Parathyroid adenoma (tissue), 2 donors: ENCODE data around the gene S100A16.
"Not testable (repeated sequence)": the region's sequence is repeated elsewhere in the genome, so short reads cannot be mapped to it uniquely, and the experiment has no call there.

Experiments
- H2AFZ ChIP-seq: fragments of 300-600 bp; sonication (generic); one replicate; pipeline ENCODE4 v1.7.0; 2017; ENCODE audit warnings: antibody characterized with exemption, mild to moderate bottlenecking
- H3K27ac ChIP-seq: fragments of 300-600 bp; sonication (generic); one replicate; pipeline ENCODE4 v1.7.0; 2017
- H3K27me3 ChIP-seq: fragments of 300-600 bp; sonication (generic); one replicate; pipeline ENCODE4 v1.7.0; 2017; ENCODE audit warnings: low read length; ENCODE audit not compliant: control insufficient read depth, insufficient read depth
- H3K36me3 ChIP-seq: fragments of 300-600 bp; sonication (generic); one replicate; pipeline ENCODE4 v1.7.0; 2017; ENCODE audit warnings: low read length; ENCODE audit not compliant: control insufficient read depth, insufficient read depth
- H3K4me1 ChIP-seq: fragments of 300-600 bp; sonication (generic); one replicate; pipeline ENCODE4 v1.7.0; 2017; ENCODE audit warnings: control low read depth
- H3K4me2 ChIP-seq: fragments of 300-600 bp; sonication (generic); one replicate; pipeline ENCODE4 v1.7.0; 2017; ENCODE audit warnings: low read length
- H3K4me3 ChIP-seq: fragments of 300-600 bp; sonication (generic); one replicate; pipeline ENCODE4 v1.7.0; 2017; ENCODE audit warnings: low read depth, low read length
- H3K79me2 ChIP-seq: fragments of 300-600 bp; sonication (generic); one replicate; pipeline ENCODE4 v1.7.0; 2017; ENCODE audit warnings: control low read depth
- H3K9ac ChIP-seq: fragments of 300-600 bp; sonication (generic); one replicate; pipeline ENCODE4 v1.7.0; 2017; ENCODE audit warnings: mild to moderate bottlenecking
- H3K9me3 ChIP-seq: fragments of 300-600 bp; sonication (generic); one replicate; pipeline ENCODE4 v1.7.0; 2017; ENCODE audit warnings: low read length; ENCODE audit not compliant: control insufficient read depth
- CTCF ChIP-seq: fragments of 300-600 bp; sonication (generic); IDR thresholded peaks from one replicate; pipeline ENCODE4 v1.7.0; 2017; ENCODE audit warnings: antibody characterized with exemption, mild to moderate bottlenecking
- donor health status: primary hyperparathyroidism.

S100A16 gene

DNA sequence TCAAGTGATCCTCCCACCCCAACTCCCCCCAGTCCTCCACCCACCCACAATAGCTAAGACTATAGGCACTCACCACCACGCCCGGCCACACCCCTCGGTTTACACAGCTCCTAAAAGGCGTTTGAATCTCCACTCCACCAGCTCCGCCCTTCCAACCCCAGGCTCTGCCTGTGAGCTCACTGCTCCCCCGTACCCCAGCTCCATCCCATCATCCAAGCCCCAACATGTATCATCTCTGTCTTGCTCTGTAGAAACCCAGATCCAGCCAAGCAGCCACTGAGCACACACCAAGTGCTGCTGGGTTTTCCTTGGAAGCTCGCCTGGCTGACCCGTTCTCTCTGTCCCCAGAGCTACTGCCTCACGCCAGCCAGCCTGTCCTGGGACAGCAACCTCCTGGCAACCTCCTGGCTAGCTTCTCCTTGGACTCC lies 35.3 kb downstream of the S100A16 start:
- Histone ChIP-seq H3K4me1 (no peaks in the 10 kb centered on the region), H3K36me3 (no peaks in the 10 kb centered on the region), H3K27ac (no peak overlapping the region), H3K4me3 (no peak overlapping the region), H3K27me3 (no peaks in the 10 kb centered on the region), H3K9me3 (no peaks in the 10 kb centered on the region), H2AFZ (no peak overlapping the region), H3K9ac (no peak overlapping the region), H3K4me2 (no peak overlapping the region), H3K79me2 (no peaks in the 10 kb centered on the region)
- TF ChIP-seq CTCF, result no peak

DNA sequence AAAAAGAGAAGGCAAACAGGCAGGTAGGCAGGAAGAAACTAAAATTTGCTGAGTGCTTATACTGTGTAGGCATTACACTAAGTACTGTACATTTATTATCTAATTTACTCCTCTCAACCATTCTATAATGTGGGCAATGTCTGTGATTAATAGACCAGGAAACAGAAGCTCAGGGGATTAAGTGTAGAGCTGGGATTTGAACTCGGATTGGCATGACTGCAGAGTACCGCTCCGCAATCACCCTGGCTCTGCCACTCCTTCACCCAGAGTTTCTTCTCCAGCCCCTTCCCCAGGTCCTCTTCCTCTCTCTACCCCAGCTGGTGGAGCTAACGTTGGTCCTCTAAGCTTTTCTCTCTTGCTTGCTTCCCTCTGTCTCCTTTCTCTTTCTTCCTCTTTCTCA lies 35.8 kb downstream of the S100A16 start:
- Histone ChIP-seq H3K27me3 (no peaks in the 10 kb centered on the region), H2AFZ (no peak overlapping the region), H3K4me2 (no peak overlapping the region), H3K9ac (no peak overlapping the region), H3K4me3 (no peak overlapping the region), H3K27ac (no peak overlapping the region), H3K36me3 (no peaks in the 10 kb centered on the region), H3K4me1 (no peaks in the 10 kb centered on the region), H3K9me3 (no peaks in the 10 kb centered on the region), H3K79me2 (no peaks in the 10 kb centered on the region)
- no peak for TF ChIP-seq CTCF

DNA sequence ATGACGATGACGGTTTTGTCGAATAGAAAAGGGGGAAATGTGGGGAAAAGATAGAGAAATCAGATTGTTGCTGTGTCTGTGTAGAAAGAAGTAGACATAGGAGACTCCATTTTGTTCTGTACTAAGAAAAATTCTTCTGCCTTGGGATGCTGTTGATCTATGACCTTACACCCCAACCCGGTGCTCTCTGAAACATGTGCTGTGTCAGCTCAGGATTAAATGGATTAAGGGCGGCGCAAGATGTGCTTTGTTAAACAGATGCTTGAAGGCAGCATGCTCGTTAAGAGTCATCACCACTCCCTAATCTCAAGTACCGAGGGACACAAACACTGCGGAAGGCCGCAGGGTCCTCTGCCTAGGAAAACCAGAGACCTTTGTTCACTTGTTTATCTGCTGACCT lies 37.4 kb downstream of the S100A16 start:
- not testable (repeated sequence) for H2AFZ ChIP-seq, H3K4me1 ChIP-seq, H3K27ac ChIP-seq, H3K27me3 ChIP-seq, H3K4me3 ChIP-seq, H3K79me2 ChIP-seq, H3K4me2 ChIP-seq, H3K9me3 ChIP-seq, H3K36me3 ChIP-seq, H3K9ac ChIP-seq

GRCh38 chr1:153575081-153575491 lies 37.9 kb downstream of the S100A16 start:
- H3K9me3 ChIP-seq, H3K36me3 ChIP-seq, H2AFZ ChIP-seq, H3K27ac ChIP-seq, H3K4me2 ChIP-seq, H3K79me2 ChIP-seq, H3K27me3 ChIP-seq, H3K9ac ChIP-seq, H3K4me1 ChIP-seq, H3K4me3 ChIP-seq: not testable (repeated sequence)

DNA sequence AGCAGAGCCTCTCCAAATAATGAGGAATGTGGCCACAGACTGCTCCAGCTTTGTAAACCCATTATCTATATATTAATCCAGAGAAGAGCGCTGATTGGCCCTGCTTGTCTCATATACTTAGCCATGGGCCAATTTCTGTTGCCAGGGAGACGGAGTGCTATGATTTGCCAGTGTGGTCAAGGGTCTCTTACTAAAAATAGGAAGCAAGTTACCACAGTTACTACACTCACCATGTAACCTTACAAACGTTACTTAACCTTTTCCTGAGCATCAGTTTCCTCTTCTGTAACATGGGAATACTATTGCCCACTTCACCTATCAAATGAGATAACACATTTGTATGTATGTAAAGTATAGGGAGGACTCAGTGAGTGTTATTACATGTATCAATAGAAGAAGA lies 39.6 kb downstream of the S100A16 start:
- no peaks in the 10 kb centered on the region for H3K36me3 ChIP-seq
- no peaks in the 10 kb centered on the region for H3K9me3 ChIP-seq
- no peak for TF ChIP-seq CTCF
- H3K4me2 ChIP-seq, result no peak overlapping the region
- no peaks in the 10 kb centered on the region for H3K27me3 ChIP-seq
- H2AFZ ChIP-seq, result no peak overlapping the region
- no peaks in the 10 kb centered on the region for H3K79me2 ChIP-seq
- H3K27ac ChIP-seq, result no peak overlapping the region
- no peak overlapping the region for H3K4me3 ChIP-seq
- H3K4me1 ChIP-seq, result no peaks in the 10 kb centered on the region
- no peak overlapping the region for H3K9ac ChIP-seq

DNA sequence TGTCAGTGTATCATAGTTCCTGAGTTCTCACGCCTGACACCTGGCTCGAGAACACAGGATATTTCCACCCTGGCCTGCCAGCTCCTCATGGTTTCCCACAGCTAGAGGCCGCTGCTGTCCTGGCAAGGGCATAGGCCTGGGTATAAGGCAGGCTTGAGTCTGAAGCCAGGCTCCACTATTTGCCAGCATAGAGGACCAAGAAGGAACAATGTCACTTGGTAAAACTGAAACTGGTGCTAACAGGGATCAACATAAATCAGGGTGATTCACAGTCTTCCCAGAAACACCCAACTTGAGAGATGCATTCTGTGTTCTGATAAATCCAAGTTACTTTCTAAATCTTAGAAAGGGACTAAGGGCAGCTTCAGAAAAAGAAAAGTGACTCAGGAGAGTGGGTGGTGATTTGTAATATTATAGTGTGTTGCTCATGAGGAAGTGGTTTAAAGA lies 40.3 kb downstream of the S100A16 start:
- peak overlapping the region; percentile 28 for H3K9ac ChIP-seq
- peak overlapping the region; percentile 24 for H3K27ac ChIP-seq
- TF ChIP-seq CTCF, result peak; percentile 84
- no peaks in the 10 kb centered on the region for H3K9me3 ChIP-seq
- no peaks in the 10 kb centered on the region for H3K36me3 ChIP-seq
- no peaks in the 10 kb centered on the region for H3K4me1 ChIP-seq
- H2AFZ ChIP-seq, result peak overlapping the region; percentile 46
- H3K79me2 ChIP-seq, result no peaks in the 10 kb centered on the region
- H3K4me3 ChIP-seq, result no peak overlapping the region
- no peaks in the 10 kb centered on the region for H3K27me3 ChIP-seq
- no peak overlapping the region for H3K4me2 ChIP-seq
